GM19463 (cell line): ENCODE measurements around the gene KLRG1.

Source experiments
- ATAC-seq: cut with Tn5 transposase; IDR thresholded peaks from one replicate; pipeline ENCODE4 v1.9.1; 2021; ENCODE audit warnings: mild to moderate bottlenecking, moderate library complexity; ENCODE audit not compliant: unreplicated experiment

The KLRG1 gene

DNA sequence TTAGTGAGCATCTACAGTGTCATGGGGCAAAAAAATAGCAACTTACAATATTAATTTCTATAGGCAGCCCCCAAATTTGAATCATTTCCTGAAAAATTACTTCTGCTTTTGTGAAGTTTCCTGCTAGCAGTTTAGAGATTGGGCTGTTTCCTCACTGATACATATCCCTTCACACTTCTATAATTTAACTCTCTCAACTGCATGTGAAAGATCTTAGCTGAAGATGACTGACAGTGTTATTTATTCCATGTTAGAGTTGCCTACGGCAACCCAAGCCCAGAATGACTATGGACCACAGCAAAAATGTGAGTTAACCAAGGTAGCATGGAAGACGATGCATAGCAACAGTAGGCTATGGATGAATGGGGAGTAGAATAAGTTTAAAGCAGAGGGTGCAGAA, at the start of gene KLRG1:
Gene KLRG1, plus strand, starts transcription at position 134 of the 400 bp plus-strand sequence. Its CDS starts 90 bp downstream, at position 224.
- ATAC-seq, result no peak

GRCh38 chr12:8941691-8942478, 47.5 kb upstream of the KLRG1 start:
- ATAC-seq, result no peak

DNA sequence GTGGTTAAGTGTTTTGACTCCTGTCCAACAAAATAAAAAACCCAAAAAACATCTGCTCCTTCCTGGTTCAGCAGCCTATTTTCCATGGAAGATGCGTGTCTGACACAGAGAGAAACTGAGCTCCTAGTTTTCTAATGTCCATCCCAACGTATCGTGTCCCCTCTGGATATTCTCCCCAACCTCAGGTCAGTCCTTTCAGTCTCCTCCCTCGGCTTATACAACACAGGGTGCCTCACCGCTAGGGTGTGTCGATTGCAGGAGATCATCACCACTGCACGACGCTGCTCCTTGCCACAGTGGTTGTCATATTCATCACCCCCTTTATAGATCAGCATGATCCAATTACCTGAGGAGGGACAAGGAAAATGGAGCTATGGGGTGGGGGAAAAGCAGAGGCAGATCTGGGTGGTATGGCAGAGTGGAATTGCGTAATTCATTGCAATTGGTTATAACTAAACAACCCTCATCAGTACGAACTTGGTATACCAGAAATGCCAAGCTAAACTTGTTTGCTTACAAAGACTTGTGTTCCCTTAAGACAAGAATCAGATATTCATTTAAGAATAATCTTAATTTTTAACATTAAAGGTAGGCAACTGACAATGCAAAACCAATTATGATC, 45.7 kb upstream of the KLRG1 start:
- ATAC-seq, result no peak

GRCh38 chr12:8946733-8947132, 42.6 kb upstream of the KLRG1 start:
- ATAC-seq, result no peak

- ATAC-seq, result no peak
Observed at GRCh38 chr12:8947737-8948136, 41.6 kb upstream of the KLRG1 start.

- ATAC-seq, result no peak
Observed at GRCh38 chr12:8948701-8949341, 40.5 kb upstream of the KLRG1 start.

GRCh38 chr12:8949342-8950220, 39.8 kb upstream of the KLRG1 start, which contains the start of gene M6PR:
TSS of gene M6PR (minus strand) at chr12:8949645. CDS start at chr12:8946404, 3,241 bp downstream.
- peak; percentile 81 for ATAC-seq

DNA sequence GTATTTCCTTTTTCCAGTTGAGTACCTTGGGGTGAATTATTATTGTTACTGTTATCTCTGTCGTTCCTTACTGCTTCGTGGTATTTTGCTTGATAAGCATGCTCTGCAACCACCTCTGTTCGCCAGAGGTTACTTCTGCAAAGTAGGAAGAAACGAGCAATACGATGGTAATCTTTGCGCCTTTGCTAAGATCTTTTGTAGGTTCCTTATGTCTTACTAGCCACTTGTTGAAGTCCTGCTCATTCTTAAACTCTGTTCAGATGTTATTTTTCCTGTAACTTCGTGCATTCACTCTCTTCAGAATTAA, 39.2 kb upstream of the KLRG1 start:
- peak; percentile 1 for ATAC-seq

GRCh38 chr12:8950702-8951478, 38.5 kb upstream of the KLRG1 start:
- ATAC-seq, result no peak

DNA sequence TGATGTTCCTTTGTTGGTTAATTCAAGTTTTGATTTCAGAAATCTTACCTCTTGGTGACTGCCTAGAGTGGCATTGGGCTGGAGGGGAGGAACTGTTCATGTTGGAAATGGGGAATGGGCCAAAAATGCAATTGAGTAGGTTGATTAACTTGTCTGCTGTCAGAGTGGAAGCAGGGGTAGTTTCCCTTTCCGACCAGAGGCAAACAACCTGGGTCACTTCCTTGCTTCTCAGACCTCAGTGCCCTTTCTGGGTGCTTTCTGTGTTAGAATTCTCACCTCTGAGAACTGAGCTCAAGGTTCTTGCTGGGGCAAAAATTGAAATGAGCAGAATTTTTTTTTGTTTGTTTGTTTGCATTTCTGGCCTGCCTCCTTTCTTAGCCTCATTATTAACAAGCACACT, 37.6 kb upstream of the KLRG1 start:
- ATAC-seq, result no peak

GRCh38 chr12:8953773-8954402, 35.5 kb upstream of the KLRG1 start:
- ATAC-seq, result no peak

- no peak for ATAC-seq
Observed at GRCh38 chr12:8956073-8956472, 33.3 kb upstream of the KLRG1 start.

- no peak for ATAC-seq
Observed at GRCh38 chr12:8956772-8957171, 32.6 kb upstream of the KLRG1 start.

DNA sequence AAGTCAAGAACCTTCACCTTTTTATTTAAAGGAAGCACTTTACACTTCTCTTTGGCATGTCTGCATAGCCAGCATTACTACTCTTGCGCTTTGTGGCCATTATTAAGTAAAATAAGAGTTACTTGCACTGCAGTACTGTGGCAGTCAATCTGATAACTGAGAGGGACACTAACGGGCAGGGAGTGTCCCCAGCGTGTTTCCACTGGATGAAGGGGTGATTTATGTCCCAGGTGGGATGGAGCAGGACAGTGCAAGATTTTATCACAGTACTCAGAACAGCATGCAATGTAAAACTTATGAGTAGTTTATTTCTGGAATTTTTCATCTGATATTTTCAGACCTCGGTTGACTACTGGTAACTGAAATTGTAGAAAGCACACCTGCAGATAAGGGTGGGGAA, 31.8 kb upstream of the KLRG1 start:
- ATAC-seq, result no peak

- ATAC-seq, result no peak
Observed at GRCh38 chr12:8958066-8958465, 31.3 kb upstream of the KLRG1 start.

DNA sequence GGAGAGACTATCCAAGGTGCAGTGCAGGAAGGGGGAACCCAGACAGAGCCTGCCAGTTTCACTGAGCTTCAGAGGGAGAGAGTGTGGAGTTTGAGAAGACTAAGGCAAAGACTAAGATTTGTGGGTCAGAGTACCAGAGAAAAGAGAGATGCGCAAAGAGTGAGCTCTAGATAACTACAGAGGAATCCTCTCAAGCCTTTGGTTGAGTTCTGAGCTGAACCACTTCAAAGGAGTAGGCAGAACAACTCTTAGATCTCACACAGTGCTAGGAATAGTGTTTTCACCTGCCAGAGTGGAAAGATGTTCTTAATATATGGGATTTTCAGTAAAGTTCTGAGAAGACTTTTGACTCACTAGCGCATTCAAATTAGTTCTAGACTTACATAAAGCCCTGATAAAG, 29.2 kb upstream of the KLRG1 start:
- ATAC-seq, result no peak

GRCh38 chr12:8968761-8969160, 20.6 kb upstream of the KLRG1 start:
- ATAC-seq, result no peak

DNA sequence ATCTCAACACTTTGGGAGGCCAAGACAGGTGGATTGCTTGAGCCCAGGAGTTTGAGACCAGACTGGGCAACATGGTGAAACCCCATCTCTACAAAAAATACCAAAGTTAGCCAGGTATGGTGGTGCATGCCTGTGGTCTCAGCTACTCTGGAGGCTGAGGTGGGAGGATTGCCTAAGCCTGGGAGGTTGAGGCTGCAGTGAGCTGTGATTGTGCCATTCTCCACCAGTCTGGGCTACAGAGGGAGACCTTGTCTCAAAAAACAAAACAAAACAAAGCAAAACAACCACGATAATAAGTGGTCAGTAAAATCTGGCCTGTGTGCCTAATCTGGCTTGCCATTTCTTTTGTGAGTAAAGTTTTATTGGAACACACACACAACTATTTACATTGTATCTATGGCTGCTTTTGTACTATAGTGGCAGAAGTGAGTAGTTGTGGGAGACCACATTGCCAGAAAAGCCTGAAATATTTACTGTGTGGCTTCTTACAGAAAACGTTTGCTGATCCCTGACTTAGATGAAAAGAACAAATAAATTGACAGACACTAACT, 19.4 kb upstream of the KLRG1 start:
- no peak for ATAC-seq

DNA sequence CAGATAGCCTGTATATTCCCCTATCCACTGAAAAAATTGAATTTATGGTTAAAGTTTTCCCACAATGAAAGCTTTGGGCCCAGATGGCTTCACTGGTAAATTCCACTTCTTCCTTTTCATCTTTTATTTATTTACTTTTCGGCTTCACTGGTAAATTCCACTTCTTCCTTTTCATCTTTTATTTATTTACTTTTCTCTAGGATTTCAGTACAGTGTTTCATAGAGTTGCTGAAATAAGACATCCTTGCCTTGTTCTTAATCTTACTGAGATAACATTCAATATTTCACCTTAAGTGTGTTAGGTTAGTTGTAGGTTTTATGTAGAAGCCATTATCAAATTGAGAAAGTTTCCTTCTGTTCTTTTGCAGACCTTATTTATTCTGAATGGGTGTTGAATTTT, 18.9 kb upstream of the KLRG1 start:
- no peak for ATAC-seq

- ATAC-seq, result no peak
Observed at GRCh38 chr12:8980137-8980536, 9.2 kb upstream of the KLRG1 start.
